Parathyroid adenoma (tissue), 2 donors: ENCODE data around the gene CLCNKB.
"Not testable (repeated sequence)": the region's sequence is repeated elsewhere in the genome, so short reads cannot be mapped to it uniquely, and the experiment has no call there.

ENCODE experiments used
- H2AFZ ChIP-seq: fragments of 300-600 bp; sonication (generic); one replicate; pipeline ENCODE4 v1.7.0; 2017; ENCODE audit warnings: antibody characterized with exemption, mild to moderate bottlenecking
- H3K27ac ChIP-seq: fragments of 300-600 bp; sonication (generic); one replicate; pipeline ENCODE4 v1.7.0; 2017
- H3K27me3 ChIP-seq: fragments of 300-600 bp; sonication (generic); one replicate; pipeline ENCODE4 v1.7.0; 2017; ENCODE audit warnings: low read length; ENCODE audit not compliant: control insufficient read depth, insufficient read depth
- H3K36me3 ChIP-seq: fragments of 300-600 bp; sonication (generic); one replicate; pipeline ENCODE4 v1.7.0; 2017; ENCODE audit warnings: low read length; ENCODE audit not compliant: control insufficient read depth, insufficient read depth
- H3K4me1 ChIP-seq: fragments of 300-600 bp; sonication (generic); one replicate; pipeline ENCODE4 v1.7.0; 2017; ENCODE audit warnings: control low read depth
- H3K4me2 ChIP-seq: fragments of 300-600 bp; sonication (generic); one replicate; pipeline ENCODE4 v1.7.0; 2017; ENCODE audit warnings: low read length
- H3K4me3 ChIP-seq: fragments of 300-600 bp; sonication (generic); one replicate; pipeline ENCODE4 v1.7.0; 2017; ENCODE audit warnings: low read depth, low read length
- H3K79me2 ChIP-seq: fragments of 300-600 bp; sonication (generic); one replicate; pipeline ENCODE4 v1.7.0; 2017; ENCODE audit warnings: control low read depth
- H3K9ac ChIP-seq: fragments of 300-600 bp; sonication (generic); one replicate; pipeline ENCODE4 v1.7.0; 2017; ENCODE audit warnings: mild to moderate bottlenecking
- H3K9me3 ChIP-seq: fragments of 300-600 bp; sonication (generic); one replicate; pipeline ENCODE4 v1.7.0; 2017; ENCODE audit warnings: low read length; ENCODE audit not compliant: control insufficient read depth
- CTCF ChIP-seq: fragments of 300-600 bp; sonication (generic); IDR thresholded peaks from one replicate; pipeline ENCODE4 v1.7.0; 2017; ENCODE audit warnings: antibody characterized with exemption, mild to moderate bottlenecking
- donor health status: primary hyperparathyroidism.

CLCNKB gene

GRCh38 chr1:16047791-16048475, 4.4 kb downstream of the CLCNKB start:
- no peaks in the 10 kb centered on the region for H3K36me3 ChIP-seq
- H3K9ac ChIP-seq, result no peak overlapping the region
- H3K4me3 ChIP-seq, result no peak overlapping the region
- no peaks in the 10 kb centered on the region for H3K27me3 ChIP-seq
- no peaks in the 10 kb centered on the region for H3K79me2 ChIP-seq
- no peak overlapping the region for H3K27ac ChIP-seq
- no peaks in the 10 kb centered on the region for H3K4me1 ChIP-seq
- no peak overlapping the region for H2AFZ ChIP-seq
- no peak for TF ChIP-seq CTCF
- peak overlapping the region; percentile 71 for H3K4me2 ChIP-seq
- no peaks in the 10 kb centered on the region for H3K9me3 ChIP-seq

GRCh38 chr1:16048573-16049189, 5.1 kb downstream of the CLCNKB start:
- H2AFZ ChIP-seq, result peak overlapping the region; percentile 74
- H3K9ac ChIP-seq, result no peak overlapping the region
- H3K36me3 ChIP-seq, result no peaks in the 10 kb centered on the region
- no peak overlapping the region for H3K27ac ChIP-seq
- no peak for TF ChIP-seq CTCF
- H3K4me3 ChIP-seq, result peak overlapping the region; percentile 45
- no peaks in the 10 kb centered on the region for H3K4me1 ChIP-seq
- peak overlapping the region; percentile 71 for H3K4me2 ChIP-seq
- no peaks in the 10 kb centered on the region for H3K79me2 ChIP-seq
- no peaks in the 10 kb centered on the region for H3K9me3 ChIP-seq
- H3K27me3 ChIP-seq, result no peaks in the 10 kb centered on the region

GRCh38 chr1:16050328-16050727, 6.7 kb downstream of the CLCNKB start:
- H2AFZ ChIP-seq, result no peak overlapping the region
- no peak overlapping the region for H3K4me2 ChIP-seq
- no peak overlapping the region for H3K9ac ChIP-seq
- H3K9me3 ChIP-seq, result no peaks in the 10 kb centered on the region
- H3K4me3 ChIP-seq, result no peak overlapping the region
- no peaks in the 10 kb centered on the region for H3K27me3 ChIP-seq
- no peak overlapping the region for H3K27ac ChIP-seq
- no peaks in the 10 kb centered on the region for H3K79me2 ChIP-seq
- no peaks in the 10 kb centered on the region for H3K4me1 ChIP-seq
- TF ChIP-seq CTCF, result no peak
- H3K36me3 ChIP-seq, result no peaks in the 10 kb centered on the region

- Histone ChIP-seq H3K4me2 (no peak overlapping the region), H3K9ac (no peak overlapping the region), H3K9me3 (no peaks in the 10 kb centered on the region), H3K79me2 (no peaks in the 10 kb centered on the region), H3K27me3 (no peaks in the 10 kb centered on the region), H3K36me3 (no peaks in the 10 kb centered on the region), H3K4me1 (peaks cover 2% of the 10 kb centered on the region), H3K4me3 (no peak overlapping the region), H2AFZ (no peak overlapping the region), H3K27ac (no peak overlapping the region)
- no peak for TF ChIP-seq CTCF
Measured at GRCh38 chr1:16051039-16051438, 7.5 kb downstream of the CLCNKB start.

GRCh38 chr1:16051949-16052348, 8.4 kb downstream of the CLCNKB start:
- not testable (repeated sequence) for H3K79me2 ChIP-seq, H3K4me3 ChIP-seq, H3K27me3 ChIP-seq, H3K4me2 ChIP-seq, H3K4me1 ChIP-seq, H3K27ac ChIP-seq, H3K9ac ChIP-seq, H3K9me3 ChIP-seq, H2AFZ ChIP-seq, H3K36me3 ChIP-seq
